ENCODE results near the gene NAA80. TPM values are rescaled to one million over a fixed set of nuclear protein-coding genes. Genes with fewer than 3 reads are reported as not detected.

The NAA80 gene
- total RNA-seq, 1 donor from 2014 or later: 38.8 TPM

DNA sequence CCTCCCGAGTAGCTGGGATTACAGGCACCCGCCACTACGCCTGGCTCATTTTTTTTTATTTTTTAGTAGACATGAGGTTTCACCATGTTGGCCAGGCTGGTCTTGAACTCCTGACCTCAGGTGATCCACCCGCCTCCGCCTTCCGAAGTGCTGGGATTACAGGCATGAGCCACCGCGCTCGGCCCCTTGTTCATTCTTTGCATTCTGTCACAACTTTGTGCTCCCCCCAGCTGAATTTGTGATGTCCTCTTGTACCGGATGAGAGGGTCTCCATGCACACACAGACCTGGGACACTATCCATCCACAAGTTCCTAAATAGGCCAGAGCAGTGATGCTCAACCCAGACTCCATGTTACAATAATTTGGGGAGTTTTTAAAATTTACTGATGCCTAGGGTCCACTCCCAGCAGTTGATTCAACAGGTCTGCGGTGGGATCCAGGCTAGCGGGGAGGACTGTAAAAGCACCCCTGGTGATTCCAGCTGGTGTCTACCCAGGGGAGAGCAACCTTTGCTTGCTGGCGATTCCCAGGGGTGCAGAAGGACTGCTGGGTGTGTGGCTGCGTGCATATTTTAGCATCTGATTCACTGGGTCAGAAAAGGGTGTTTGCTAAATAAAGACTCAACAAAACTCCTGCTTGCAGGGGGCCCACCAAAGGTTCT is 40.4 kb upstream of the NAA80 start:
- Histone ChIP-seq H3K36me3 (no peaks in the 10 kb centered on the region), H3K4me3 (peak overlapping the region; percentile 68 to 96), H3K9me3 (no peaks in the 10 kb centered on the region), H3K4me1 (peaks cover 20 to 56% of the 10 kb centered on the region in 2 donors), H3K27me3 (no peaks in the 10 kb centered on the region), H3K27ac (peak overlapping the region; percentile 99)
- TF ChIP-seq, protein P1, sequence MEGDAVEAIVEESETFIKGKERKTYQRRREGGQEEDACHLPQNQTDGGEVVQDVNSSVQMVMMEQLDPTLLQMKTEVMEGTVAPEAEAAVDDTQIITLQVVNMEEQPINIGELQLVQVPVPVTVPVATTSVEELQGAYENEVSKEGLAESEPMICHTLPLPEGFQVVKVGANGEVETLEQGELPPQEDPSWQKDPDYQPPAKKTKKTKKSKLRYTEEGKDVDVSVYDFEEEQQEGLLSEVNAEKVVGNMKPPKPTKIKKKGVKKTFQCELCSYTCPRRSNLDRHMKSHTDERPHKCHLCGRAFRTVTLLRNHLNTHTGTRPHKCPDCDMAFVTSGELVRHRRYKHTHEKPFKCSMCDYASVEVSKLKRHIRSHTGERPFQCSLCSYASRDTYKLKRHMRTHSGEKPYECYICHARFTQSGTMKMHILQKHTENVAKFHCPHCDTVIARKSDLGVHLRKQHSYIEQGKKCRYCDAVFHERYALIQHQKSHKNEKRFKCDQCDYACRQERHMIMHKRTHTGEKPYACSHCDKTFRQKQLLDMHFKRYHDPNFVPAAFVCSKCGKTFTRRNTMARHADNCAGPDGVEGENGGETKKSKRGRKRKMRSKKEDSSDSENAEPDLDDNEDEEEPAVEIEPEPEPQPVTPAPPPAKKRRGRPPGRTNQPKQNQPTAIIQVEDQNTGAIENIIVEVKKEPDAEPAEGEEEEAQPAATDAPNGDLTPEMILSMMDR (IDR thresholded peaks at IDR 0.05): no peak
- no peak for DNase-seq (ENCODE audit: low spot score in 2 of 2)
- intact Hi-C loops (cut with DNase I): no loop called here

DNA sequence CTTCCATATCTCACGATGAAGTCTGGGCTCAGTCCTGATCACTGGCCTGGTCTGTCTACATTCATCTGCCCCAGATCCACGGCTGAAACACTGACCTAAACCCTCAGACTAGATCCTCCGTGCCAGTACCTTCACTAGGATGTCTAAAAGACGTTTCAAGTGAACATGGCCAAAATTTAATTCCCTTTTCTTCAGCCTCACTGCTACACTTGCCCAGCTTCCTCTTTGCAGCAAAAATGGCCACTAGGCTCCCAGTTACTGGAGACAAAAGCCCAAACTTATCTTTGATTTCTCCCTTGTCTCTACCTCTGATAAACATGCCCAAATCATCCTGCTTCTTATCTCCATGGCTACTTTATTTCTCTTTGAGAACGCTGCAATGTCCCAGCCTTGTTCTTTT is 39.8 kb upstream of the NAA80 start:
- H3K4me1 ChIP-seq: peaks cover 24 to 63% of the 10 kb centered on the region in 2 donors
- H3K36me3 ChIP-seq: no peaks in the 10 kb centered on the region
- no peaks in the 10 kb centered on the region for H3K9me3 ChIP-seq
- intact Hi-C loops (cut with DNase I): no loop called here
- peak overlapping the region; percentile 99 for H3K27ac ChIP-seq
- no peak for DNase-seq (ENCODE audit: low spot score in 2 of 2)
- H3K4me3 ChIP-seq: peak overlapping the region; percentile 14 to 96
- no peaks in the 10 kb centered on the region for H3K27me3 ChIP-seq
- TF ChIP-seq, protein P1 (IDR thresholded peaks at IDR 0.05): no peak

DNA sequence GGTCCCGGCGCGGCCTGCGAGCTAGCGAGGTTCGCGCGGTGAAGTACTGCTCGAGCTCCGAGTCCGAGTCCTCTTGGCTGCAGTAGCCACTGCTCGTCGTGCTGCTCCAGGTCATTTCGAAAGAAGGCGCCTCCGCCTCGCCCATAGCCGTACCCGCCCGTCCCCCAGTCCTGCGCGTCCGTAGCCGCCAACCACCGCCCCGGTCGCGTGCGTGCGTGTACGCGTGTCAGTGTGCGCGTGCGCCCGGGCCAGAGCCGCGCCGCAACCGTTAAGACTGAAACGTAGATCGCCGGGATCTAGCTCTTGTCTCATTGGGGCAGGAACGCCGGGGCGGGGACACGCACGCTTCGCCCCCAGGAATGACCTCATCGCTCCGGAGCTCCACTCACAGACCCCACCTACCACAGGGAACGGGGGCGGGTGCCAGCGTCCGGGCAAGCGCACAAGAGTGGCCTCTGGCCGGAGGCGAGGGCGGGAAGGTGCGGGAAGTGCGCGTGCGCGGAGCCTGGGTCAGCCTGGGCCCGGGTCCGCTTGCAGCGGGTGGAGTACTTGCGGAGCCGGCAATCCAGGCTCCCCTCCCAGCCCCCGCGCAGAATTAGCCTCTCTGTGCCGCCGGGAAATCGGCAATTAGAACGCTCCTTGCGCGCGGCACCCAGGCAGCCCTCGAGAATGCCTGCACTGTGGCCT is 38.1 kb upstream of the NAA80 start:
- Histone ChIP-seq H3K36me3 (peaks cover 0 to 2% of the 10 kb centered on the region in 2 donors), H3K4me3 (peak overlapping the region; percentile 72 to 96), H3K27ac (peak overlapping the region; percentile 99), H3K4me1 (peaks cover 25 to 70% of the 10 kb centered on the region in 2 donors), H3K27me3 (no peaks in the 10 kb centered on the region), H3K9me3 (no peaks in the 10 kb centered on the region)
- peak; percentile 99 to 100 for DNase-seq (ENCODE audit: low spot score in 2 of 2)
- intact Hi-C loops (cut with DNase I): loop anchor here (1.0 kb wide), 1 partner anchor 22 kb away; the partner anchor contains the start of gene TMEM115
- TF ChIP-seq, protein P1 (IDR thresholded peaks at IDR 0.05): no peak

DNA sequence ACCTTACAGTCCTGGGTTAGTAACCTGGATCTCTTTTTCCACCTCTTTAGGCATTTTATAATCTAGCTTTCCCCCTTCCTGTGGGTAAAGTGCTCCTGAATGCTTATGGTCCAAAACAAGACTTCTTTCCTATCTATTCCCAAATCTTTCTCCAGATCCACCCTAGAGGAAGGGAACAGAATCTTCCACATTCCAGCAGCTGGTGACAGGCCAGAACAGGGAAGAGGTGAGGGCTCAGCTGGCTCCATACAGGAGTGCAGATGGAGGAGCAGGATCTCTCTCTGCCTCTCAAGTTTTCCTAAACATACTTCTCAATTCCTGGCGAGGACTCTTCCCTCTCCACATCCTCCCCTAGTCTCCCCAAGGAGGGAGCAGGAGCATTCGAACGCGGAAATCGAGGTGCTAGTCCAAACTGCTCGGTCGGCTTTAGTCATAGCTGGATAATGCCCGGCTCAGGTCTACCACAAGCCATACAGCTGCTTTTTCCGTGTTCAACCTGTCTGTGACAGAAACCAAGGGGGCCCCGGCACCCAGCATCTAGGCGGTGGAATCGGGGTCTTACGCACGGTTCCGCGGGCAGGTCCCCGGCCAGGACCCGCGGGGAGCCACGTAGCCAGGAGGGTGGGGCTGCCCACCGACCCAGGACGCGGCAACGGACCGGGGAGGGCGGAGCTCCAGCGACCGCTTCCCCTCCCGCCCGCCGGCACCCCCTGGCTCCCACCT is 37.4 kb upstream of the NAA80 start:
- H3K9me3 ChIP-seq: no peaks in the 10 kb centered on the region
- peaks cover 25 to 70% of the 10 kb centered on the region in 2 donors for H3K4me1 ChIP-seq
- peak overlapping the region; percentile 72 to 96 for H3K4me3 ChIP-seq
- no peak for DNase-seq (ENCODE audit: low spot score in 2 of 2)
- TF ChIP-seq, protein P1 (IDR thresholded peaks at IDR 0.05): no peak
- peaks cover 5 to 9% of the 10 kb centered on the region in 2 donors for H3K36me3 ChIP-seq
- intact Hi-C loops (cut with DNase I): loop anchor here (1.0 kb wide), 1 partner anchor 23 kb away; the partner anchor contains the start of gene TMEM115
- H3K27ac ChIP-seq: peak overlapping the region; percentile 99
- H3K27me3 ChIP-seq: no peaks in the 10 kb centered on the region

DNA sequence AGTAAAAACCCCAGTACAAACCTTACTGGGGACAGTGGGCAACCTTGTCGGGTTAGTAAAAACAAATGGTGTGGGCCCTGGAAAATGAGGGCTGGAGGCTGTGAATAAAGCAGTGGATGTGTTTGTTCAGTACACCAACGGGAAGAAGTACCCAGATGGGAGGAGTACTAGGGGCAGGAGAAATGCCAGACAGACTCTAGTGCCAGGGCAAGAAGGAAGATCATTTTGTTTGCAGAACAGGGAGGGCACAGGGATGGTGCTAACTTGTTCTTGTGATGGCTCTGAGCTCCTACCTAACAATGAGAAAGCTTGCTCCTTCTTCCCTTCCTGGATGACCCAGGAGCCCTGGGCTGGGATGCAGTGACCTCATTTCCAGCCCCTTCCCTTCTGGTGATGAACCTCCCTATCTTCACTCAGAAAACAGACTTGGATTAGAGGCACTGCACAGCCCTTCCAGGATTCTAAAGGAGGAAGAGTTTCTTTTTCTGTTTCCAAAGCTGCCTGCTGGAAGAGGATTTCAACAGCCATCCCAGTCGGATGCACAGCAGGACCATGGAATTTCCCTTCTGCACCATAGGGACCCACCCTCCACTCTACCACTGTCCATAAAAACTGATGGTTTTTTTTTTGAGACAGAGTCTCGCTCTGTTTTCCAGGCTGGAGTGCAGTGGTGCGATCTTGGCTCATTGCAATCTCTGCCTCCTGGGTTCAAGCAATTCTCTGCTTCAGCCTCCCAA is 35.3 kb upstream of the NAA80 start:
- DNase-seq (ENCODE audit: low spot score in 2 of 2): no peak
- Histone ChIP-seq H3K36me3 (peaks cover 26 to 30% of the 10 kb centered on the region in 2 donors), H3K27ac (peak overlapping the region; percentile 99), H3K9me3 (no peaks in the 10 kb centered on the region), H3K27me3 (no peaks in the 10 kb centered on the region), H3K4me3 (peak overlapping the region; percentile 0 to 96), H3K4me1 (peaks cover 17 to 51% of the 10 kb centered on the region in 2 donors)
- TF ChIP-seq, protein P1 (IDR thresholded peaks at IDR 0.05): no peak
- intact Hi-C loops (cut with DNase I): no loop called here
